HTERT RPE-1 (cell line): ENCODE measurements around the gene FAM124B.

ENCODE experiments used
- in situ Hi-C: fragments of 300-500 bp; cut with MboI; formaldehyde crosslinking; loops from 4 replicates; pipeline ENCODE4 v1.14.3; 2020; ENCODE audit warnings: low sequenced_read_pairs

FAM124B gene

DNA sequence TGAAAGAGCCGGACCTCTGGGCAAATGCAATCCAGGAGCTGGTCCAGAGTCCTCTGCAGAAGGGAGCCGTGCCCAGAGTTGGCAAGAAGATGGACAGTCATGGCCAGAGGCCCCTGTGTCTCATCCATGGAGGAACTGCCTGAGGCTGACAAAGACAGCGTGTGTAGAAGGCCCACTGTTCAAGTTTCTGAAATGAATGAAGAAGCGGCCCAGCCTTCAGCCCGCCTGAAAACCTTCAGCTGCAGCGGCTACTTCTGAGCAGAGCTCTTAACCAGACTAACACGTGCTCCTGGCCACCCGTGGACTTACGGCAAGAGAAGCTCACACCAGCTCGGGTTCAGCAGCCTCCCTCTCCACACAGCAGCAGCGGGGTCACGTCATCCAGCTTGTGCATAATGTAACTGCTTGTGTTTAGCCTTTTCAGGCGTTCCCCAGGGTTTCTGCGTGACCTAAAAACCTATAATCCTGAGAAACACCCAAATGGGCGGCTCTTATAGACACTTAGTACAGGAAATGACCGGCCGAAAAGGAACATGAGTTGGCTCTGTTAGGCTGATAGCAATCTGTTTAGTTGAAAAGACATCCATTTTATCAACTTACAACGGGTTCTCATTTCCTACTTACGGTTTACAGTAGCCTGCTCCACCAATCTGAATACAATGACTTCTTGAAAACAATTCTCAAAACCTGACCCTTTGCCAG is at the start of gene FAM124B:
FAM124B (minus strand) TSS at position 467 of the 702 bp plus-strand sequence; CDS start at position 128, 339 bp downstream.
- in situ Hi-C loops: no loop called here

- in situ Hi-C loops: no loop called here
Observed at GRCh38 chr2:224449212-224450147, 47.6 kb upstream of the FAM124B start.

DNA sequence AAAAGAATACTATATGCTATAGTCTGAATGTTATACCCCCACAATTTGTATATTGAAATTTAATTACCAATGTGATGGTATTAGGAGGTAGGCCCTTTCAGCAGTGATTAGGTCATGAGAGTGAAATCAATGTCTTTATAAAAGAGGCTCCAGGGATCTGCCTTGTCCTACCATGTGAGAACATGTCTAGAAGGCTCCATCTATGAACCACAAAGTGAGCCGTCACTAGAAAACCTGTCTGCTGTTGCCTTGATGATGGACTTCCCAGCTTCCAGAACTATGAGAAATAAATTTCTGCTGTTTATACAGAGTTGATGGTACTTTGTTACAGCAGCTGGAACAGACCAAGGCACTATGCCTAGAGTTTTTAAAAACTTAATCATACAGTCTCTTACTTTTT is 46.3 kb upstream of the FAM124B start:
- in situ Hi-C loops: no loop called here

- in situ Hi-C loops: no loop called here
Observed at GRCh38 chr2:224444783-224445182, 42.9 kb upstream of the FAM124B start.

- in situ Hi-C loops: no loop called here
Observed at GRCh38 chr2:224444021-224444420, 42.1 kb upstream of the FAM124B start.

GRCh38 chr2:224442071-224442967 is 40.4 kb upstream of the FAM124B start:
- in situ Hi-C loops: no loop called here

GRCh38 chr2:224440988-224441387 is 39.1 kb upstream of the FAM124B start:
- in situ Hi-C loops: no loop called here

DNA sequence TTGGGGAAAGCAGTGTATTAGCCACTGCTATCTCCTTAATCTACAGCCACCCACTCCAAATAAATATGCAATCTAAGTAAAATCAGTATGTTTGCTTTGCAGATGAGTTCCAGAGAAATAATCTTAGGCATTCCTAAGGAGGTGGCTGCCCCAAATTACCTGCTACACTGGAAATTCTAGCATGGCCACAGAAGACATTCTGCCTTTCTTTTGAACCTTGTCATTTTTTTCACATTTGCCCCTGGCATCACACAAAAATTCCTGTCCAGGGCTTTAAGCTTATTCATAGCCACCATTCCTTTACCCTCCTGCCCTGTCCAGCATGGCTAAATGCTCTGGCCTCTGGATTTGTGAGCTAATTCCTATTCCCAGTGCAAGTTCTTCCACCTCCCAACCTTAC is 36.8 kb upstream of the FAM124B start:
- in situ Hi-C loops: no loop called here

DNA sequence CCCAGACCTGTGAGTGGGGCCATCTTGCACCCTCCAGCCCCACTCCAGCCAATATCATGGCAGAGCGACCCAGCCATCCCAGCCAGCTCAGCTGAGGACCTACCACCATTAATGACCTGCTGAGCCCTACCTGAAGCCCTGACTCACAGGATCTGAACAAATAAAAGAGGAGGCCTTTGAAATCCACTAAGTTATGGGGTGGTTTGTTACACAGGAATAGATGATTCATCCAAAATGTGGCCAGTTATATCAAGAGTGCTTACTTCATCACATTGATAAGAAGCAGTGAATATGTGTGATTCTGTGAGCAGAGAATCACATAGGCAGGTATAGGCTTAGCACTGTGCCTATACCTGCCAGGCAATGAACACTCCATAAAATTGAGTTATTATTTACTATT is 34.7 kb upstream of the FAM124B start:
- in situ Hi-C loops: no loop called here

DNA sequence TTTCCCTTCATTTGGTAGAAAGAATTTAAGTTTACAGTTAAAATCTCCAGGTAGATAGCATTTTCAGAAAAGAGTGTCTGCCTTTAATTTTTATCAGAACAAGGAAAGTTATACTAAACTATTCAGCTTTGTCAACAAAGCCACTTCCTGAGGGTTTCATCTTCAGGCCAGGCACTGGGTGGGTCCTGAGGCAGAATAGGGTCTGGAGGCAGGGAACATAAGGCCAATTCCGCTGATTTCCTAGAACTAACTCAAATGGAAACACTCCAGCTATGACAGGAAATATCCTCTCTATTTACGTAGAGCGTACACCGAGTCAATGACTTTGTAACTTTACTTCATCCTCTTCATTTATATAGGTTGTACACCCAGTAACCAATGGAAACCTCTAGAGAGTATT is 32.7 kb upstream of the FAM124B start:
- in situ Hi-C loops: no loop called here

- in situ Hi-C loops: no loop called here
Observed at GRCh38 chr2:224433442-224433841, 31.5 kb upstream of the FAM124B start.

GRCh38 chr2:224432003-224432579 is 30.2 kb upstream of the FAM124B start:
- in situ Hi-C loops: no loop called here

DNA sequence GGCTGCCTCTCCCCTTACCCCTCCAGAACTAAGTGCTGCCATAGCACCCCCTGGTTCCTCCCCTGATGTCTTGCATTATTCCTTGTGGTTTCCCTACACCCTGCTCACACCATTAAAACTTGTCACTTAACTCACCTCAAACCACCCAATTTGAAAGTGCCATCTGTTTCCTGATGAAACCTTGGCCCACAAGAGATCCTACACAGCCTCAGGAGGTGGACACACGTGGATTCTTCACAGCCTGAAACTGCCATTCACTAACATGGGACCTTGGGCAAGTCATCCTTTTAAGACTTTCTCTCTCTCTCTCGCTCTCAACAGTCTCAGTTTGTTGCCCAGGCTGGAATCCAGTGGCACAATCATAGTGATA is 27.5 kb upstream of the FAM124B start:
- in situ Hi-C loops: no loop called here

- in situ Hi-C loops: no loop called here
Observed at GRCh38 chr2:224428787-224429440, 27.0 kb upstream of the FAM124B start.

GRCh38 chr2:224427471-224427870 is 25.6 kb upstream of the FAM124B start:
- in situ Hi-C loops: no loop called here

GRCh38 chr2:224426656-224427055 is 24.7 kb upstream of the FAM124B start:
- in situ Hi-C loops: no loop called here

GRCh38 chr2:224421065-224421464 is 19.2 kb upstream of the FAM124B start:
- in situ Hi-C loops: no loop called here

DNA sequence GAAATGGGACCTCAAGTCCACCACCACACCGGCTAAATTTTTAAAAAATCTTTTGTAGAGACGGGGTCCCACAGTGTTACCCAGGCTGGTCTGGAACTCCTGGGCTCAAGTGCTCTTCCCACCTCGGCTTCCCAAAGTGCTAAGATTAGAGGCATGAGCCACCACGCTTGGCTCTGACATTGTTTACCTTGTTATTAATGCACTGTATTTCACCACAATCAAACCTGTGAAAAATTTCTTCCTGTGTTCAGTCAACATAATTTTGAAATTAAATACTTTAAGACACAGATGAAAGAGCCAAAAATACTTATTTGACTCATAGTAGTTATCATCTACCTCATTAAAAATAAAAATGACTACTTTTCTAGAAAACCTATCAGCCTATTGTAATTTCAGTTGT is 16.0 kb upstream of the FAM124B start:
- in situ Hi-C loops: no loop called here

DNA sequence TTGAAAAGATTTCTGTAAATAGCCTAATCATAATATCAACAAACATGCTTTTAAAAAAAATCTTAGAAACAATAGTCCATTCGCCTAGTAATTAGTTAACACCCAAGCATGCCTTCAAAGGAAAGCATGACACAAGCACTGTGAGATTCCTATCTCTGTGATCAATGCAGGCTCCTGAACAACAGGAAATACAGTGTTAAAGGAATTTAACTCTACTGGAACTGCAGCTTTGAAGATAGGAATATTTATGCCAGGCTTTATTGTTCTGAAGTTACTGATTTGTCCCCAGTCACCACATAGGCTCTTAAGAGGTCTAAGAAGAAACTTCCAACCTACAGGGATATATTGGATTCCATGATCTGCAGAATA is 15.4 kb upstream of the FAM124B start:
- in situ Hi-C loops: no loop called here

DNA sequence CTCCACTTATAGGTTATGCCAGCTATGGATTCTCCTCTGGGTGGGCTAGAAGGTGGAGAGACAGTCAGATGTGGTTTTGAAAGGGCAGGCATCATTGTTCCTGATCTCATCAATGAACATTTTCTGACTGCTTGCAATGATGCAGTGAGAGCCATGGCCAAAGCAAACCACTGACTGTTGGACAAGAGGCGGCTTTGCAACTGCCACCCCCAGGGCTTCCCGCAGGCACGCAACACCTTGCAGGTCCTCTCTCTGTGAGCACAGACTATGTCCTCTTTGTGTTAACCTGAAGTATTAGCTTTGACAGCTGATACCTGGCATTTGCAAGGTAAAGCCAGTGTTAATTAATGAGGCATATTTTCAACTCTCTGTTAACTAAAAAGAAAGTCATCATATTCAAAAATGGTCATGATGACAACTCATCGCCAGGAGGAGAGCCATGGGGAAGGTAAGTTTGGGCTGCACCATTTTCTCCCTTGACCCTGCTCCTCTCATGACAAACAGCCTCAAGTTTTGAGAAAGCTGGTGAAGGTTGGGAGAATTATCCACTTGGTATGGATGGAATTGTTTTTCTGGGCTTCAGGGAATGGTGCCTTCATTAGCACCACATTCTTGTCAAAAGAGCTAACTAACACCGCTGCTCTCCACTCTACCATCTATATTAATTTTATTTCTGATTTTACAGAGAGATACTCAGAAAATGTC is 14.9 kb upstream of the FAM124B start:
- in situ Hi-C loops: no loop called here
